Activated T-cell treated with anti-CD3 and anti-CD28 coated beads, Interleukin-2, amount 50 U/mL, for 24 hours (primary cell): ENCODE measurements around the gene STAT3.
"Not testable (repeated sequence)": the region's sequence is repeated elsewhere in the genome, so short reads cannot be mapped to it uniquely, and the experiment has no call there.

Experiments used
- DNase-seq: peaks from one replicate; pipeline ENCODE4 v3.0.0-alpha.2; 2020
- H3K27ac Mint-ChIP-seq: 2 replicates; pipeline ENCODE4 v1.8.0; 2020; ENCODE audit warnings: mild to moderate bottlenecking, mixed read lengths
- H3K27me3 Mint-ChIP-seq: 2 replicates; pipeline ENCODE4 v1.8.0; 2020; ENCODE audit warnings: mixed read lengths
- H3K36me3 Mint-ChIP-seq: 2 replicates; pipeline ENCODE4 v1.8.0; 2020; ENCODE audit warnings: low read depth, mixed read lengths
- H3K4me1 Mint-ChIP-seq: 2 replicates; pipeline ENCODE4 v1.8.0; 2020; ENCODE audit warnings: low read depth, mixed read lengths
- H3K4me3 Mint-ChIP-seq: 2 replicates; pipeline ENCODE4 v1.8.0; 2020; ENCODE audit warnings: mild to moderate bottlenecking, moderate library complexity, mixed read lengths
- H3K9me3 Mint-ChIP-seq: 2 replicates; pipeline ENCODE4 v1.8.0; 2020; ENCODE audit warnings: mixed read lengths

Gene STAT3

DNA sequence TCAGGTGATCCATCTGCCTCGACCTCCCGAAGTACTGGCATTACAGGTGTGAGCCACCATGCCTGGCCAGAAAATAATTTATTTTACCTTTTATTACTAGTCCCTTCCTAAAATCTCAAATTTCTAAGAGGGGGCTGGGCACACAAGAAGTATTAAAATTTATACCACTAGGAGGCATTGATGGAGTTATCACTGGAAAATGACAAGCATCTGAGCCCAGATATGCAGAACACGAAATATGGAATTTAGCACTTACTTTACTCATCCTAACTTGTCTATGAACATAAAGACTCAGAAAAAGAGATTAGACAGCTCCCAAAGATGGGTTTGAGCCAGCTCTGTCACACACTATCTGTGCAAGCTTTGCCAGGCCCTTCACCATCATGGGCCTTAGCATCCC lies 53.6 kb downstream of the STAT3 start:
- Mint-ChIP-seq H3K4me1 (peaks cover 59% of the 10 kb centered on the region), H3K9me3 (no peaks in the 10 kb centered on the region), H3K36me3 (peaks cover 82% of the 10 kb centered on the region), H3K27ac (peak overlapping the region; percentile 83), H3K27me3 (no peaks in the 10 kb centered on the region), H3K4me3 (no peak overlapping the region)
- no peak for DNase-seq

DNA sequence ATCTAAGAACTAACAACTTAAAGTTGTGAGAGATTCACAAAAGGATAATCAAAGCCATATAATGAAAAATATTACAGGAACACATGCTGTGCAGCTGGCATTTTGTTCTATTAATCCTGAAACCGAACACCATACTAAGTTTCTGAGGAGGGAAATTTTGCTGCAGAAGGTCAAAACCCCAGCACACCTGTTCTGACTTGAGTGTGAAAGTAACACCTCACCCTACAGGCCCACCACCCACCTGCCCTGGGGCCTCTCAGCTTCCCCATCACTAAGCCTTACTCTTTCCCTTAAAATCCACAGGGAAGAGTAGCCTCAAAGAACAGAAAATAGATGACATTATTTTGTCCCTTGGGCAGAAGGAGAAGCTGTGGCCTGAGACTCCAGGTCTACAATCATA lies 55.2 kb downstream of the STAT3 start:
- Mint-ChIP-seq H3K27ac (peak overlapping the region; percentile 83), H3K36me3 (peaks cover 84% of the 10 kb centered on the region), H3K4me1 (peaks cover 47% of the 10 kb centered on the region), H3K27me3 (no peaks in the 10 kb centered on the region), H3K9me3 (no peaks in the 10 kb centered on the region), H3K4me3 (peak overlapping the region; percentile 42)
- no peak for DNase-seq

DNA sequence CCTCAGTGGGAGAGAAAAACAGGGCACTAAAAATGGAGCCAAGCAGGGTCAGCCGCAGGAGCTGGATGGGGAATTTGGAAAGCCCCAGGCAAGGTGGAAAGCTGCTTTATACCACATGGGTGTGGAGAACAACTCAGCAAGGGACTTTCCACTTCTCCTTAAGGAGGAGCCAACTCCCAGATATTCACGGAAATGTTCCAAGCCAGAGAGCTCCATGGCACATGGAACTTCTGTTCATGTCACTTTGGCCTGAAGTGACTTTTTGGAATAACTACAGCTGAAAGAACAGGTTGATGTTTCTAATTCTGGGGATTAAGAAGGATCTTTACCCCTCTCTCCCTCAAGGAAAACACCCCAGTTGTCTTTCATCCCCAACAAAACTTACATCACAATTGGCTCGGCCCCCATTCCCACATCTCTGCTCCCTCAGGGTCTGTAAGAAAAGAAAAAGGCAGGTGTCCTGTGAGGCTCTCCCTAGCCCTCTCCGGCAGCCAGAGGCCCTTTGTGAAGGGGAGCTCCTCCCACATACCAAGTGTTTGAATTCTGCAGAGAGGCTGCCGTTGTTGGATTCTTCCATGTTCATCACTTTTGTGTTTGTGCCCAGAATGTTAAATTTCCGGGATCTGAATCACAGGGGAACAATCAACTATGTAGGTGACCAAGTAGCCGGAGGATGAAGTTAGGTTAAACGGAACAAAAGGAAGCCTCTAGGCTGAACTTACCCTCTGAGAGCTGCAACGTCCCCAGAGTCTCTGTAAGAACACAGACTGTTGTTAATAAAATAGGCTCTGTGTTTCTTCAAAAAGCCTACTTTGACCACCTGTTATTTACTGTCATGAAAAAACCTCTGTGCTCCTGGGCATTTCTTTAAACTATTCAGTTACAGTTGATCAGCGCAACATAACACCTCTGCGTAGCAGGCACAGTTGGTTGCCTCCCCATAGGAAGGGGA lies 58.9 kb downstream of the STAT3 start:
- Mint-ChIP-seq H3K4me1 (peaks cover 23% of the 10 kb centered on the region), H3K9me3 (no peaks in the 10 kb centered on the region), H3K27ac (peak overlapping the region; percentile 74), H3K4me3 (no peak overlapping the region), H3K36me3 (peaks cover 84% of the 10 kb centered on the region), H3K27me3 (no peaks in the 10 kb centered on the region)
- DNase-seq, result no peak

DNA sequence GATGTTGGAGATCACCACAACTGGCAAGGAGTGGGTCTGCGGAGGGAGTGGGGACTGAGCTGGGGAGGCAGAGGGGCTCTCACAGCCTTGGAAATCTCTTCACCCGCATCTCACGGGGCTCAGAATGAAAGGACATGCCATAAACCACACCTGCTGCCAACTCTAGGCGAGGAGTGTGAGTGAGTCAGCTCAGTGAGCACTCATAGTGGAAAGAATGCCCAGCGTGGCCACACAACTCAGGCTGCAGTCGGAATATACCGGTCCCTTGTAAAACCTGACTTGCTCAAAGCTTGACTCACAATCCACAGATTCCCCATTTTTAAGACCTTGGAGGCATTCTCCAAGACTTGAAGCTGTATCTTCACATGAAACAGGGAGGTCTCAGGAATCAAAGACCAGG lies 63.2 kb downstream of the STAT3 start:
- Mint-ChIP-seq H3K27ac (peak overlapping the region; percentile 62), H3K4me1 (peaks cover 39% of the 10 kb centered on the region), H3K4me3 (no peak overlapping the region), H3K27me3 (no peaks in the 10 kb centered on the region), H3K9me3 (no peaks in the 10 kb centered on the region), H3K36me3 (peaks cover 90% of the 10 kb centered on the region)
- DNase-seq, result no peak

DNA sequence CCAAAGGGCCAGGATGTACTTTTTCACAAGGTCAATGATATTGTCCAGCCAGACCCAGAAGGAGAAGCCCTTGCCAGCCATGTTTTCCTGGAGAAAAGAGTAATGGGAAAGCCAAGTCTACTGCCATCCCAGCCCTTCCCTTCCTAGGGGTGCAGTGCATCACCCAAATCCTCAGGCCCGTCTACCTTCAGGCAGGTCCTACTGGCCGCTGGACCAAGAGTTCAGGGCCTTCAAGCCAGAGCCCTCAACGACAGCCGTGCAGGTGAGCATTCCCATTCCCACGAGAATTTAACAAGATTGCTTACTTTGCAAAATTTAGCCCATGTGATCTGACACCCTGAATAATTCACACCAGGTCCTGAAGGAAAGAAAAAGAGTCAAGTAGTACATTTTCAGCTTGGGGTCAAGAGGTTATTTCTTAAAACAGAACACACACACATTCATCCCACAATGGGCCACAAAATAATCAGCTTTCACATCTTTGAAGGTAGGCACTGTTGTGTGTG lies 64.9 kb downstream of the STAT3 start:
- H3K9me3 Mint-ChIP-seq, result no peaks in the 10 kb centered on the region
- DNase-seq, result no peak
- H3K27me3 Mint-ChIP-seq, result no peaks in the 10 kb centered on the region
- no peak overlapping the region for H3K4me3 Mint-ChIP-seq
- peaks cover 90% of the 10 kb centered on the region for H3K36me3 Mint-ChIP-seq
- H3K27ac Mint-ChIP-seq, result peak overlapping the region; percentile 69
- peaks cover 50% of the 10 kb centered on the region for H3K4me1 Mint-ChIP-seq

DNA sequence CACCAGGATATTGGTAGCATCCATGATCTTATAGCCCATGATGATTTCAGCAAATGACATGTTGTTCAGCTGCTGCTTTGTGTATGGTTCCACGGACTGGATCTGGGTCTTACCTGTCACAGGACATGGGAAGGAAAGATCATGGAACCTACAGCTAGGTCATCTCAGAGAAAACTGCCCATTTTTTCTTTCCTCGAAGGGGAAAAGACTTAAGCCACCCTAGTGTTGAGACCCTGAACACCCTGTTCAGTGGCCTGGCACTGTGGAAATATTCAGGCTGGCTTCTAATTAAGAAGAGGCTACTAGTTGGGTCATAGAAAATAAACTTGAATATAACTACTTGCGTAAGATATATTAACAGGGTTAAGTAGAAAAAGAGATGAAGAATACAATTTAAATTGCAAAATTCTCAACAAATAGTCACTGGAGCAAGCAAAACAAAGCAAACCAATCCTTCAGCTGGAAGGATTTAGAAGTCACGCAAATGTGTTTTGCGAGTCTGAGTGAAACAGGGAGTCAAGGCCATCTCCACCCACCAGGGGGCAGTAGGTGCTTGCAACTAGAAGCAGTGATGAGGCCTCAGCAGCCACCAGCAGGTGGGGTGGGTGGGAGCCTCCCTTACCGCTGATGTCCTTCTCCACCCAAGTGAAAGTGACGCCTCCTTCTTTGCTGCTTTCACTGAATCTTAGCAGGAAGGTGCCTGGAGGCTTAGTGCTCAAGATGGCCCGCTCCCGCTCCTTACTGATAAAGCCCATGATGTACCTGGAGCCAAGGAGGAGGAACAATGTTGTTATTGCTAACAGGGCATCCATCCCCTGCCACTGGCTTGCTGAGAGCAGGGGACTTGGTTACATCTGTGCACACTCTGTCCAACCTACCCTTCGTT lies 65.6 kb downstream of the STAT3 start:
- Mint-ChIP-seq H3K27me3 (no peaks in the 10 kb centered on the region), H3K4me1 (peaks cover 50% of the 10 kb centered on the region), H3K36me3 (peaks cover 93% of the 10 kb centered on the region), H3K9me3 (no peaks in the 10 kb centered on the region), H3K27ac (peak overlapping the region; percentile 69), H3K4me3 (no peak overlapping the region)
- peak; percentile 94 for DNase-seq

DNA sequence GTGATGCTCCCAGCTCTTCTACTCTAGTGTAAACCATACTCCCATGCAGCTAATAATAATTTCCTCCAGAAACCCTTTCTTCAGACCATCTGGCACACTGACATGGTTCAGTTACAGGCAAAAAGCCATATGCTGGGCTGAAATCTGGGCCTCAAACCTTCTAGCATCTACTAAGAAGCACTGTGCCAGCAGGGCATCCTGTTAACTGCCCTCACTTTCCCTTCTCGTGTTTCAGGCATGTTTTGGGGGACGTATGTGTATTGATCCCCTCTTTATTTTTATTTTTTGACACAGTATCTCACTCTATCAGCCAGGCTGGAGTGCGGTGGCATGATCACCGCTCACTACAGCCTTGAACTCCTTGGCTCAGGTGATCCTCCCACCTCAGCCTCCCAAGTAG lies 66.7 kb downstream of the STAT3 start:
- DNase-seq, result no peak

DNA sequence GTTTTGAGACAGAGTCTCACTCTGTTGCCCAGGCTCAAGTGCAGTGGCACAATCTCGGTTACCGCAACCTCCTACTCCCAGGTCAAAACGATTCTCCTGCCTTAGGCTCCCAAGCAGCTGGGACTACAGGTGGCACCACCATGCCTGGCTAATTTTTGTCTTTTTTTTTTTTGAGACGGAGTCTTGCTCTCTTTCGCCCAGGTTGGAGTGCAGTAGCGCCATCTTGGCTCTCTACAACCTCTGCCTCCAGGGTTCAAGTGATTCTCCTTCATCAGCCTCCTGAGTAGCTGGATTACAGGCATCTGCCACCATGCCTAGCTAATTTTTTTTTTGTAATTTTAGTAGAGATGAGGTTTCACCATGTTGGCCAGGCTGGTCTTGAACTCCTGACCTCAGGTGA lies 70.3 kb downstream of the STAT3 start:
- H3K27me3 Mint-ChIP-seq, DNase-seq, H3K4me3 Mint-ChIP-seq, H3K9me3 Mint-ChIP-seq: not testable (repeated sequence)
- peaks cover 100% of the 10 kb centered on the region for H3K36me3 Mint-ChIP-seq
- H3K27ac Mint-ChIP-seq, result peak overlapping the region; percentile 12
- H3K4me1 Mint-ChIP-seq, result peaks cover 70% of the 10 kb centered on the region

More for the DNA sequence above, 66.7 kb downstream of the STAT3 start:
- no peaks in the 10 kb centered on the region for H3K9me3 Mint-ChIP-seq
- peaks cover 57% of the 10 kb centered on the region for H3K4me1 Mint-ChIP-seq
- H3K27me3 Mint-ChIP-seq, result no peaks in the 10 kb centered on the region
- H3K4me3 Mint-ChIP-seq, result no peak overlapping the region
- peak overlapping the region; percentile 69 for H3K27ac Mint-ChIP-seq
- peaks cover 93% of the 10 kb centered on the region for H3K36me3 Mint-ChIP-seq

DNA sequence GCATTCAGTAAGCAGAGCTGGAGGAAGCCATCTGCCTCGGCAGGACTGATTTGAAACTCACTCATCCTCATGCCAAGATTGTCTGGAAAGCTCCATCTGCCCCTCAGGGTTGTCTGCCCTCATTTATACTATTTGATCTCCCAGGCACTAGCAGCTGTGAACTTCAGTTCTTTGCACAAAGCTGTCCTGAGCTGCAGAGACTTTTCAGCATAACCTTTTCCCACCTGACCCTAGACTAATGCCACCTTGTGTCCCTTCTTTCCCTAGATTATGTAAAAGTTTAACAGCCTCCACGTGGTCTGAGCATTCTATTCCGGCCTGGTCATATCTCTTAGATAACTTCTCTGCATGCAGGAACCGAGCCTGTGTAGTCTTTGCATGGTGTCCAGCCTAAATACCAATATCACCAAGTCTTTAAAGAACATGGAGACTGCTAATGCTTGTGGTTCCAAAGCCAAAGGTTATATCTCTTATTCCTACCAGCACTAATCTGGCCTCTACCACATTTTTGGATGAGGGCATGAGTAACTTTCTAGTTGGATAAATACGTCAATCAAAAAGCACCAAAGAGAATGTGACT lies 70.9 kb downstream of the STAT3 start:
- no peaks in the 10 kb centered on the region for H3K27me3 Mint-ChIP-seq
- peaks cover 98% of the 10 kb centered on the region for H3K36me3 Mint-ChIP-seq
- peaks cover 68% of the 10 kb centered on the region for H3K4me1 Mint-ChIP-seq
- DNase-seq, result no peak
- H3K9me3 Mint-ChIP-seq, result no peaks in the 10 kb centered on the region
- no peak overlapping the region for H3K4me3 Mint-ChIP-seq
- peak overlapping the region; percentile 14 for H3K27ac Mint-ChIP-seq

DNA sequence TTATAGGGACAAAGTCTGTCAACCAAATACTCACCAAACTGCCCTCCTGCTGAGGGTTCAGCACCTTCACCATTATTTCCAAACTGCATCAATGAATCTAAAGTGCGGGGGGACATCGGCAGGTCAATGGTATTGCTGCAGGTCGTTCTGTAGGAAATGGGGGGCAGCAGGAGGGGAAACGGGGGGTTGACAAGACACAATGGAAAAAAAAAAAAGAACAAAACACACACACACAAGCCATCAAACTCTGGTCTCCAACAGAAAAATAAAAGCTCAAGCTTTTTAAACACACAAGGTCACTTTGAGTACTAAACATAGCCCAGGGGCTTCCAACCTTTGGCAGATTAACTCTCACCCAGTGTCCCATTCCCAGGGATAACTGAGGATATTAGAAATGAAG lies 71.5 kb downstream of the STAT3 start:
- H3K27me3 Mint-ChIP-seq, result no peaks in the 10 kb centered on the region
- H3K27ac Mint-ChIP-seq, result peak overlapping the region; percentile 76
- DNase-seq, result no peak
- H3K9me3 Mint-ChIP-seq, result no peaks in the 10 kb centered on the region
- peaks cover 68% of the 10 kb centered on the region for H3K4me1 Mint-ChIP-seq
- peaks cover 98% of the 10 kb centered on the region for H3K36me3 Mint-ChIP-seq
- H3K4me3 Mint-ChIP-seq, result no peak overlapping the region

DNA sequence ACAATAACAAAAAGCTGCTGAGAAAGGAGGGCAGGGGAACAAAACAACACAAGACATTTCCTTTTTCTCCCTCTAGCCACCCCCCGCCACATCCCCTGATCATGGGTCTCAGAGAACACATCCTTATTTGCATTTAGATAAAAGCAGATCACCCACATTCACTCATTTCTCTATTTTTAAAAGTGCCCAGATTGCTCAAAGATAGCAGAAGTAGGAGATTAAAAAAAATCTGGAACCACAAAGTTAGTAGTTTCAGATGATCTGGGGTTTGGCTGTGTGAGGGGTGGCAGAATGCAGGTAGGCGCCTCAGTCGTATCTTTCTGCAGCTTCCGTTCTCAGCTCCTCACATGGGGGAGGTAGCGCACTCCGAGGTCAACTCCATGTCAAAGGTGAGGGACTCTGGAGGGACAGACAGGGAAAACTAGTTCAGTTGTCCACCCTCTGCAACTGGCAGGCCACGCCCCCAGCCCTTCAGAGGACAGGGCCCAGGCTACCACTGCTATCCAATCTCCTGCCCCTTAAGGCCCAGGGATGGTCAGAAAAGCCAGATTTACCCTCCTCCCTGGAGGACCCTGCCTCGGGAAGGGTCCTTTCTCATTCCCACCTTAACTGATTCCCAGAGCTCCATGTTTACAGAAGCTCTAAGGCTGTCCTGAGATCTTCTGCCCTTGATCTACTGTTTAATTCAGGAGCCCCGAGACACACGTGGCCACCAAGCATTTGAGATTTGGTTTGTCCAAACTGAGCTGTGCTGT lies 72.7 kb downstream of the STAT3 start:
- Mint-ChIP-seq H3K27me3 (no peaks in the 10 kb centered on the region), H3K27ac (peak overlapping the region; percentile 86), H3K4me3 (no peak overlapping the region), H3K36me3 (peaks cover 98% of the 10 kb centered on the region), H3K9me3 (no peaks in the 10 kb centered on the region), H3K4me1 (peaks cover 71% of the 10 kb centered on the region)
- DNase-seq, result no peak

DNA sequence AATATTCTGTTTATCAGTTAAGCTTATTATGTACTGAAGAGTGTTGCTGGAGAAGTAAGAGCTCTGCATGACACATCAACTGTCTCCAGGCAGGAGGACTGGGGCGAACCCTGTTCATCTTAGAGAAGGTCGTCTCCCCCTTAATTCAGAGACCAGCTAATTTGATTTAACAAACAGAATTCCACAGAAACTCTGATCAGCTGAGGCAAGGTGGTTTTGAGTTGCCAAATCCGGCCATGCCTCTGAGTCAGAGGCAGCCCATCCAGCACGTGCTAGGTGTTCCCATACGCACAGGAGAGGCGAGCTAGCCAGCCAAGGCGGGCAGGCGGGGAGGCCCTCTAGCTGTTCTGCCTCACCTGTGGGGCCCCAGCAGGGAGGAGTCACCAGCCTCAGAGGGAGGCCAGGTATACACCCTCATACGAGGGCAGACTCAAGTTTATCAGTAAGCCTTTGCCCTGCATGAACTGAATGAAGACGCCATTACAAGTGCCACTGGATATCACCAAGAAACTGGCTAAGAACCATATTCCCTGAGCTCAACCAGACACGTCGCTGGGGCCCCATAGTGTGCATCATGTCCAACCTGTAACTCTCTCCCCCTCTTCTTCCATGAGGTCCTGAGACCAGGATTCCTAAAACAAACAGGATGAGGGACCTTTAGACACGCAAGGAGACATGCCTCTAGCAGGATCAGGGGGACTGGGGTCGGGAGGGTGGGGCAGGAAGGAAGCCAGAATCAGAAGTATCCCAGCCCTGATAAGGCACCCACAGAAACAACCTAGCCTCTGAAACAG lies 74.3 kb downstream of the STAT3 start:
- Mint-ChIP-seq H3K4me1 (peaks cover 76% of the 10 kb centered on the region), H3K36me3 (peaks cover 98% of the 10 kb centered on the region), H3K4me3 (peak overlapping the region; percentile 27), H3K27me3 (no peaks in the 10 kb centered on the region), H3K27ac (peak overlapping the region; percentile 96), H3K9me3 (no peaks in the 10 kb centered on the region)
- peak; percentile 64 for DNase-seq

DNA sequence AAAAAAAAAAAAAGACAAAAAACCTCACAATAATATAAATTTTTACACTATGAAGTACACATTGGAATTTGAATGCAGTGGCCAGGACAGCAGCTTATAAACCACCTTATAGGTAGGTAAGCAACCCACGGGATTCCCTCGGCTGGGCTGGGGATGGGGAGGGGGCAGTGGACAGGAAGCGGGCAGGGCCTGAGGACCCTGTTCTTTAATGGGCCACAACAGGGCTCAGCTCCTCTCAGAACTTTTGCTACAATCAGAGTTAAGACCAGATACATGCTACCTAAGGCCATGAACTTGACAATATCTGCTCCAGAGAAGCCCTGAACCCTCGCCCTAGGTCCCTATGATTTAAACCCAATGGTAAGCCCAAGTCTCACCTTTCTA lies 74.9 kb downstream of the STAT3 start:
- Mint-ChIP-seq H3K4me3 (peak overlapping the region; percentile 27), H3K27me3 (no peaks in the 10 kb centered on the region), H3K4me1 (peaks cover 78% of the 10 kb centered on the region), H3K27ac (peak overlapping the region; percentile 96), H3K9me3 (no peaks in the 10 kb centered on the region), H3K36me3 (peaks cover 98% of the 10 kb centered on the region)
- DNase-seq, result no peak
